Mesendoderm (in vitro differentiated cells): ENCODE results near the gene SUSD4.

Source experiments
- DNase-seq: peaks from one replicate; pipeline ENCODE4 v3.0.0; 2013
- H2AK5ac ChIP-seq: 2 replicates; pipeline ENCODE4 v1.6.1; 2013; ENCODE audit warnings: low read length, inconsistent platforms
- H2BK120ac ChIP-seq: 2 replicates; pipeline ENCODE4 v1.6.1; 2013; ENCODE audit warnings: low read depth, mild to moderate bottlenecking, low read length, moderate library complexity, mixed read lengths
- H2BK15ac ChIP-seq: replicated peaks from 2 replicates; pipeline ENCODE4 v1.6.1; 2013; ENCODE audit warnings: low read depth, mild to moderate bottlenecking, moderate library complexity
- H2BK5ac ChIP-seq: 2 replicates; pipeline ENCODE4 v1.6.1; 2013; ENCODE audit warnings: low read length, inconsistent platforms
- H3K18ac ChIP-seq: 2 replicates; pipeline ENCODE4 v1.6.1; 2013; ENCODE audit warnings: mild to moderate bottlenecking, low read length, mixed read lengths
- H3K23ac ChIP-seq: one replicate; pipeline ENCODE4 v1.6.1; 2013; ENCODE audit warnings: low read length
- H3K27ac ChIP-seq: 2 replicates; pipeline ENCODE4 v1.5.1; 2013; ENCODE audit warnings: low read depth, mild to moderate bottlenecking, inconsistent platforms, low read length, moderate library complexity
- H3K27me3 ChIP-seq: 2 replicates; pipeline ENCODE4 v1.6.1; 2013; ENCODE audit warnings: low read length, control low read depth, mild to moderate bottlenecking, inconsistent platforms; ENCODE audit not compliant: insufficient read depth, poor library complexity
- H3K36me3 ChIP-seq: 2 replicates; pipeline ENCODE4 v1.6.1; 2013; ENCODE audit warnings: low read length, inconsistent platforms; ENCODE audit not compliant: control insufficient read depth, insufficient read depth
- H3K4ac ChIP-seq: one replicate; pipeline ENCODE4 v1.6.1; 2013; ENCODE audit warnings: low read depth, mild to moderate bottlenecking, low read length, moderate library complexity
- H3K4me1 ChIP-seq: 2 replicates; pipeline ENCODE4 v1.6.1; 2013; ENCODE audit warnings: low read depth, low read length, inconsistent platforms; ENCODE audit not compliant: control insufficient read depth
- H3K4me2 ChIP-seq: 2 replicates; pipeline ENCODE4 v1.6.1; 2013; ENCODE audit warnings: low read length
- H3K4me3 ChIP-seq: 2 replicates; pipeline ENCODE4 v1.5.1; 2013; ENCODE audit warnings: mild to moderate bottlenecking, low read length
- H3K56ac ChIP-seq: one replicate; pipeline ENCODE4 v1.6.1; 2013; ENCODE audit warnings: low read length
- H3K79me1 ChIP-seq: 2 replicates; pipeline ENCODE4 v1.6.1; 2013; ENCODE audit warnings: low read length, inconsistent platforms
- H3K79me2 ChIP-seq: 2 replicates; pipeline ENCODE4 v1.6.1; 2013; ENCODE audit warnings: mild to moderate bottlenecking, low read length; ENCODE audit not compliant: control insufficient read depth, insufficient read depth
- H3K9ac ChIP-seq: 2 replicates; pipeline ENCODE4 v1.6.1; 2013; ENCODE audit warnings: low read length, inconsistent platforms
- H4K5ac ChIP-seq: one replicate; pipeline ENCODE4 v1.6.1; 2013; ENCODE audit warnings: low read length
- H4K8ac ChIP-seq: one replicate; pipeline ENCODE4 v1.6.1; 2013; ENCODE audit warnings: low read depth, mild to moderate bottlenecking, control low read depth, low read length, moderate library complexity
- WGBS: extraction: QIAGEN DNeasy Blood & Tissue Kit; methylation state at CpG from one replicate; pipeline ENCODE4 v1.1.7; 2013; ENCODE audit warnings: low lambda C conversion rate, missing lambda C conversion rate; ENCODE audit not compliant: insufficient coverage; ENCODE audit errors: extremely low coverage; 5-methylcytosine and 5-hydroxymethylcytosine counted together

The SUSD4 gene

DNA sequence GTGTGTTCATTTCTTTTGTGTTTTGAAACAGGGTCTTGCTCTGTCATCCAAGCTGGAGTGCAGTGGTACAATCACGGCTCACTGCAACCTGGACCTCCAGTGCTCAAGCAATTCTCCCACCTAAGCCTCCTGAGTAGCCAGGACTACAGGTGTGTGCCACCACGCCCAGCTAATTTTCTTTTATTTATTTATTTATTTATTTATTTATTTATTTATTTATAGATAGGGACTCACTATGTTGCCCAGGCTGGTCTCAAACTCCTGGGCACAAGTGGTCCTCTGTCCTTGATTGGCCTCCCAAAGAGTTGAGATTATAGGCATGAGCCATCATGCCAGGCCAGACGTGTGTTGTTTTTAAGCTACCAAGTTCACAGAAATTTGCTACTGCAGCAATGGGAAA, 177.2 kb downstream of the SUSD4 start:
- Histone ChIP-seq H3K18ac (no peak overlapping the region), H3K4ac (no peak overlapping the region), H2BK120ac (no peak overlapping the region), H2BK5ac (no peak overlapping the region), H2AK5ac (no peak overlapping the region), H4K5ac (no peak overlapping the region), H3K79me1 (no peaks in the 10 kb centered on the region), H3K4me3 (no peak overlapping the region), H3K9ac (no peak overlapping the region), H3K79me2 (no peaks in the 10 kb centered on the region), H4K8ac (no peak overlapping the region), H3K36me3 (no peaks in the 10 kb centered on the region), H2BK15ac (no peak overlapping the region), H3K4me2 (no peak overlapping the region), H3K27me3 (no peaks in the 10 kb centered on the region), H3K27ac (no peak overlapping the region), H3K23ac (no peak overlapping the region), H3K56ac (no peak overlapping the region), H3K4me1 (no peaks in the 10 kb centered on the region)
- no CpG with 5 or more reads among the region's 3 CpGs for WGBS
- no peak for DNase-seq

- H2AK5ac ChIP-seq = no peak overlapping the region
- H3K4ac ChIP-seq = no peak overlapping the region
- H2BK5ac ChIP-seq = no peak overlapping the region
- no peak overlapping the region for H3K23ac ChIP-seq
- no peaks in the 10 kb centered on the region for H3K27me3 ChIP-seq
- DNase-seq = no peak
- no peak overlapping the region for H3K4me3 ChIP-seq
- H3K4me1 ChIP-seq = no peaks in the 10 kb centered on the region
- WGBS = no CpG with 5 or more reads among the region's 9 CpGs
- no peaks in the 10 kb centered on the region for H3K36me3 ChIP-seq
- no peak overlapping the region for H3K18ac ChIP-seq
- H3K56ac ChIP-seq = no peak overlapping the region
- H3K79me1 ChIP-seq = no peaks in the 10 kb centered on the region
- H3K79me2 ChIP-seq = no peaks in the 10 kb centered on the region
- no peak overlapping the region for H4K5ac ChIP-seq
- H3K4me2 ChIP-seq = no peak overlapping the region
- no peak overlapping the region for H3K9ac ChIP-seq
- H3K27ac ChIP-seq = no peak overlapping the region
- no peak overlapping the region for H2BK120ac ChIP-seq
- no peak overlapping the region for H4K8ac ChIP-seq
- no peak overlapping the region for H2BK15ac ChIP-seq
These were observed 180.6 kb downstream of the SUSD4 start for GRCh38 chr1:223183268-223183862.

DNA sequence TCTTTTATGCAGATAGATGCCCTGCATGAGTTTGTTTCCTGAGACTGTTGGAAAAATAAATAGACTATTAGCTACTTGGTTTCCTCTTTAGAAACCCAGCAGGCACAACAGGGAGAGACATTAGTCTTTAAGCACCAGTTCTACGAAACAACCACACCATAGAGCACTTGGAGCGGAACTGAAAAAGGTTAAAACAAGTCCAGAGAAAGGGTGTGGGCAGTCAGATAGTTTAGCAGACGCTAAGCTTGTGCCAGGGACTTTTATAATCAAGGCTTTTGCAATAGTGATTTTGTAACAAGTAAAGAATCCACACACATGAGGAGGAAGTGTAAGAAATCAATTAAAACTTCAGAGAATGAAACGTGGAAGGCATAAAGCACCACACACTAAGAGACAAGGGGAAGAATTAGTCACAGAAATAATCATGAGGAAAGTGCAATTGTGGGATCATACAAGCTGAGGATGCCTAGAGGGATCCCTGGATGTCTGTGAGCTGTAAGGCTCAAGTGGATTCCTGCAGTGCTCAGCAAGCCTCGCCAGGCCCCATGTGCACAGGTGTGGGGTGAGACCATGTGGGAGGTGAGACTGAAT, 183.2 kb downstream of the SUSD4 start:
- Histone ChIP-seq H2AK5ac (no peak overlapping the region), H3K23ac (no peak overlapping the region), H3K79me1 (no peaks in the 10 kb centered on the region), H3K27ac (no peak overlapping the region), H3K36me3 (no peaks in the 10 kb centered on the region), H3K4me2 (no peak overlapping the region), H2BK5ac (no peak overlapping the region), H3K56ac (no peak overlapping the region), H3K4ac (no peak overlapping the region), H4K5ac (no peak overlapping the region), H3K9ac (no peak overlapping the region), H3K18ac (no peak overlapping the region), H3K79me2 (no peaks in the 10 kb centered on the region), H4K8ac (no peak overlapping the region), H3K4me3 (no peak overlapping the region), H3K4me1 (no peaks in the 10 kb centered on the region), H3K27me3 (no peaks in the 10 kb centered on the region), H2BK15ac (no peak overlapping the region), H2BK120ac (no peak overlapping the region)
- WGBS = no CpG with 5 or more reads among the region's 5 CpGs
- no peak for DNase-seq

- no peak for DNase-seq
- no peak overlapping the region for H3K4me3 ChIP-seq
These were observed 184.2 kb downstream of the SUSD4 start for GRCh38 chr1:223179786-223180185.

DNA sequence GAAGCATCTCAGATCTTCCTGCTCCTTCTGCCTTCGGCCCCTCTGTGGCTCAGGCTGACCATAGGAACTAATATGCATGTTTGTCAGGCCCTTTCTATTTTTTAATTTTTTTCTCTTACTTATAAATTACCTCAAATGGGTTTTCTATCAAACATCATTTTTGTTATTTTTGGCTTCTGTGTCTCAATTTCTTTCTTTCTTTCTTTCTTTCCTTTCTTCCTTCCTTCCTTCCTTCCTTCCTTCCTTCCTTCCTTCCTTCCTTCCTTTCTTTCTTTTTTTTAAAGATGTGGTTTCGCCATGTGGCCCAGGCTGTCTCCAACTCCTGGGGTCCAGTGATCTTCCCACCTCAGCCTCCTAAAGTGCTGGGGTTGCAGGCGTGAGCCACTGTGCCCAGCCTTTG, 184.7 kb downstream of the SUSD4 start:
- no CpG with 5 or more reads among the region's 3 CpGs for WGBS
- no peak overlapping the region for H3K18ac ChIP-seq
- no peak overlapping the region for H3K4me2 ChIP-seq
- no peak for DNase-seq
- H2BK15ac ChIP-seq = no peak overlapping the region
- H3K4me1 ChIP-seq = no peaks in the 10 kb centered on the region
- no peak overlapping the region for H3K4ac ChIP-seq
- no peaks in the 10 kb centered on the region for H3K79me1 ChIP-seq
- H2AK5ac ChIP-seq = no peak overlapping the region
- H3K9ac ChIP-seq = no peak overlapping the region
- no peak overlapping the region for H3K4me3 ChIP-seq
- no peaks in the 10 kb centered on the region for H3K36me3 ChIP-seq
- no peak overlapping the region for H4K5ac ChIP-seq
- H4K8ac ChIP-seq = no peak overlapping the region
- H3K27me3 ChIP-seq = no peaks in the 10 kb centered on the region
- H3K27ac ChIP-seq = no peak overlapping the region
- H2BK120ac ChIP-seq = no peak overlapping the region
- H3K79me2 ChIP-seq = no peaks in the 10 kb centered on the region
- no peak overlapping the region for H2BK5ac ChIP-seq
- H3K56ac ChIP-seq = no peak overlapping the region
- no peak overlapping the region for H3K23ac ChIP-seq

More at GRCh38 chr1:223179786-223180185, 184.2 kb downstream of the SUSD4 start:
- H3K18ac ChIP-seq = no peak overlapping the region
- no peak overlapping the region for H3K9ac ChIP-seq
- no peak overlapping the region for H3K56ac ChIP-seq
- H3K4ac ChIP-seq = no peak overlapping the region
- H3K36me3 ChIP-seq = no peaks in the 10 kb centered on the region
- no peaks in the 10 kb centered on the region for H3K27me3 ChIP-seq
- H3K27ac ChIP-seq = no peak overlapping the region
- H3K4me1 ChIP-seq = no peaks in the 10 kb centered on the region
- no peak overlapping the region for H2AK5ac ChIP-seq
- no peaks in the 10 kb centered on the region for H3K79me2 ChIP-seq
- no peak overlapping the region for H2BK15ac ChIP-seq
- H2BK5ac ChIP-seq = no peak overlapping the region
- no peak overlapping the region for H2BK120ac ChIP-seq
- H3K79me1 ChIP-seq = no peaks in the 10 kb centered on the region
- no peak overlapping the region for H4K5ac ChIP-seq
- H3K23ac ChIP-seq = no peak overlapping the region
- no CpG with 5 or more reads among the region's 1 CpG for WGBS
- no peak overlapping the region for H4K8ac ChIP-seq
- no peak overlapping the region for H3K4me2 ChIP-seq

DNA sequence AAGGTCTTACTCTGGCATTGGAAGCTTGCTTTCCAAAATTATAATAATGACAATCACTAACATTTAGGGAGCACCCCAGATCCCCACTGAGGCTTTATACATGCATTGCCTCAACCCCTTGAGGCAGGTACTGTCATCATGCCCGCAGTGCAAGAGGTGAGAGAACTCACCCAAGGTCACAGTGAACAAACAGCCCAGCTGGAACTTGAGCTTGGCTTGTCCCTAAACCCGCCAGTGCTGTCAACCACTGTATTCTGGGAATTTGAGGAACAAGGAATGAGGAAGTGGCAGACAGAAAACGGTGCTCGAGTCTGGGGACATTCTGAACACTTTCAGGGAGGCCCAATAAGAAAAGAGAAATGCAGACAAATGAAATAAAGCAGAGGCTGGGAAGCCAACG, 186.3 kb downstream of the SUSD4 start:
- Histone ChIP-seq H3K4me2 (no peak overlapping the region), H3K4ac (no peak overlapping the region), H3K18ac (no peak overlapping the region), H4K5ac (no peak overlapping the region), H2BK15ac (no peak overlapping the region), H3K4me1 (no peaks in the 10 kb centered on the region), H3K36me3 (no peaks in the 10 kb centered on the region), H3K4me3 (no peak overlapping the region), H2BK120ac (no peak overlapping the region), H3K79me2 (no peaks in the 10 kb centered on the region), H4K8ac (no peak overlapping the region), H3K27me3 (no peaks in the 10 kb centered on the region), H2BK5ac (no peak overlapping the region), H2AK5ac (no peak overlapping the region), H3K79me1 (no peaks in the 10 kb centered on the region), H3K9ac (no peak overlapping the region), H3K56ac (no peak overlapping the region), H3K27ac (no peak overlapping the region), H3K23ac (no peak overlapping the region)
- no peak for DNase-seq
- WGBS = no CpG with 5 or more reads among the region's 5 CpGs
